ENCODE results near the gene DYNC2LI1. TPM values are rescaled to one million over a fixed set of nuclear protein-coding genes. Genes with fewer than 3 reads are reported as not detected.

Gene DYNC2LI1
- total RNA-seq, 1 experiment from 2014 or later, result 17.7 TPM

DNA sequence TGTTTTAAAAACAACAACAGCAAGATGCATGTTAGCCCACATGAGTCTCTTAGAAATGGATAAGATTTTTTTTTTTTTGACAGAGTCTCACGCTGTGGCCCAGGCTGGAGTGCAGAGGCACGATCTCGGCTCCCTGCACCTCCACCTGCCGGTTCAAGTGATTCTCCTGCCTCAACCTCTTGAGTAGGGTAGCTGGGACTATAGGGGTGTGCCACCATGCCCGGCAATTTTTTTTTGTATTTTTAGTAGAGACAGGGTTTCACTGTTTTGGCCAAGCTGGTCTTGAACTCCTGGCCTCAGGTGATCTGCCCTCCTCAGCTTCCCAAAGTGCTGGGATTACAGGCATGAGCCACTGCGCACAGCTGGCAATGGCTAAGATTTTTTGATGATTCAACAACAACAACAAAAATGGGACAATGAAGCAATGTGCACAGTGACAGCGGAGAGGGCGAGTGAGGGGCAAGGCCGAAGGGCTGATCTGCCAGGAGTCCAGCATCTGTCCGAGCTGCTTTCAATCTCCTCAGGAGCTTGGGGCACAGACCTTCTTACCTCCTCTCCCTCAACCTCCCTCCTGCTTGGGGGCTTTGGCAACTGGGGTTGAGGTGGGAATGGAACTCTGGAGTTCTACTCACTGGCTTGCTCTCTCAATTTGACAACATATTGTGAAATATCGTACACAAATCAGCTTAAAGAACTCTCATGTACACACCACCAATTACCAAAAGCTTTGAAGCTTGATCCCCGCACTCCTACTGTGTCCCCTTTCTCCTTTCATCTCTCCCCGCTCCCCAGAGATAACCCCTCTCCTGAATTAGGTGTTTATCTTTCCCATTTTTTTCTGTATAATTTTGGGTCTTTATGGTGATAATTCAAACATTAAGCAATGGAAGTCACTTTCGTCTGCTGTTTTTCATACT lies 68.4 kb downstream of the DYNC2LI1 start:
- no peak overlapping the region for H3K27ac ChIP-seq (ENCODE audit: low read length)
- no peaks in the 10 kb centered on the region for H3K27me3 ChIP-seq (ENCODE audit: low read length)
- ChIA-PET CTCF (no interaction called here), POLR2A (ENCODE audit: unreplicated experiment) (no interaction called here)
- no peak overlapping the region for H3K4me2 ChIP-seq (ENCODE audit: low read length)
- H3F3A ChIP-seq (ENCODE audit: low read length, unreplicated experiment), result no peaks in the 10 kb centered on the region
- no peak for ATAC-seq
- H3K9ac ChIP-seq (ENCODE audit: low read length), result no peak overlapping the region
- no peaks in the 10 kb centered on the region for H3K4me1 ChIP-seq (ENCODE audit: insufficient read depth, low read length)
- no peak overlapping the region for H2AFZ ChIP-seq (ENCODE audit: low read length)
- TF ChIP-seq EZH2 (IDR thresholded peaks at IDR 0.05; ENCODE audit: low read length, unreplicated experiment) (no peak), EZH2phosphoT487 (IDR thresholded peaks at IDR 0.05; ENCODE audit: borderline replicate concordance, low read length) (no peak)
- TF ChIP-seq, protein P1, sequence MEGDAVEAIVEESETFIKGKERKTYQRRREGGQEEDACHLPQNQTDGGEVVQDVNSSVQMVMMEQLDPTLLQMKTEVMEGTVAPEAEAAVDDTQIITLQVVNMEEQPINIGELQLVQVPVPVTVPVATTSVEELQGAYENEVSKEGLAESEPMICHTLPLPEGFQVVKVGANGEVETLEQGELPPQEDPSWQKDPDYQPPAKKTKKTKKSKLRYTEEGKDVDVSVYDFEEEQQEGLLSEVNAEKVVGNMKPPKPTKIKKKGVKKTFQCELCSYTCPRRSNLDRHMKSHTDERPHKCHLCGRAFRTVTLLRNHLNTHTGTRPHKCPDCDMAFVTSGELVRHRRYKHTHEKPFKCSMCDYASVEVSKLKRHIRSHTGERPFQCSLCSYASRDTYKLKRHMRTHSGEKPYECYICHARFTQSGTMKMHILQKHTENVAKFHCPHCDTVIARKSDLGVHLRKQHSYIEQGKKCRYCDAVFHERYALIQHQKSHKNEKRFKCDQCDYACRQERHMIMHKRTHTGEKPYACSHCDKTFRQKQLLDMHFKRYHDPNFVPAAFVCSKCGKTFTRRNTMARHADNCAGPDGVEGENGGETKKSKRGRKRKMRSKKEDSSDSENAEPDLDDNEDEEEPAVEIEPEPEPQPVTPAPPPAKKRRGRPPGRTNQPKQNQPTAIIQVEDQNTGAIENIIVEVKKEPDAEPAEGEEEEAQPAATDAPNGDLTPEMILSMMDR (conservative IDR thresholded peaks at IDR 0.05; ENCODE audit: low read depth, low read length), result no peak
- H3K36me3 ChIP-seq (ENCODE audit: low read depth, low read length), result no peaks in the 10 kb centered on the region
- intact Hi-C loops (cut with micrococcal nuclease), result no loop called here
- H3K9me3 ChIP-seq (ENCODE audit: low read length), result no peaks in the 10 kb centered on the region
- BruUV-seq (replicated peaks), result no TSS peak
- H3K9me2 ChIP-seq (replicated peaks; ENCODE audit: low read length), result no peaks in the 10 kb centered on the region
- DNase-seq, result no peak
- no peaks in the 10 kb centered on the region for H3K79me2 ChIP-seq (ENCODE audit: low read length)
- no peak overlapping the region for H3K4me3 ChIP-seq (ENCODE audit: low read length)
- no peaks in the 10 kb centered on the region for H4K20me1 ChIP-seq (ENCODE audit: low read length)

DNA sequence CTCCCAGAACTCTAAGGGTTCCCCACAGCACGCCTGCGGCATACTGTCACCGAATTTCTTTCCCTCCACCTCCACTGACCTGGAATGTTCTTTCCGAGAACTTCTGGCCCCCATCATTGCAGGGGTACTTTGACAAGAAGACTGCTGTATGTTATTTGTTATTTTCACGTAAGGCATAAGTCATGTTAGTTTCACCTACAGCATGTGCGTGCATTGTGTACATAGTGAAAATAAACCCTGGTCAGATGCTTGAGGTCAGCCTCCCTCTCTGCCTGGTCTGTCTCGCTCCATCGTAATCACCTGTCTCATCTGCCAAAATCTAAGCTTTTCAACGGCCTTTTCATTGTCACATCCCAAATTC lies 69.0 kb downstream of the DYNC2LI1 start:
- Histone ChIP-seq H3K27me3 (ENCODE audit: low read length) (no peaks in the 10 kb centered on the region), H3K4me2 (ENCODE audit: low read length) (no peak overlapping the region), H3K4me3 (ENCODE audit: low read length) (no peak overlapping the region), H3K9me2 (replicated peaks; ENCODE audit: low read length) (no peaks in the 10 kb centered on the region), H3K36me3 (ENCODE audit: low read depth, low read length) (no peaks in the 10 kb centered on the region), H3K27ac (ENCODE audit: low read length) (no peak overlapping the region), H3K79me2 (ENCODE audit: low read length) (no peaks in the 10 kb centered on the region), H3K9me3 (ENCODE audit: low read length) (no peaks in the 10 kb centered on the region), H3K9ac (ENCODE audit: low read length) (no peak overlapping the region), H3F3A (ENCODE audit: low read length, unreplicated experiment) (no peaks in the 10 kb centered on the region), H3K4me1 (ENCODE audit: insufficient read depth, low read length) (no peaks in the 10 kb centered on the region), H2AFZ (ENCODE audit: low read length) (no peak overlapping the region), H4K20me1 (ENCODE audit: low read length) (no peaks in the 10 kb centered on the region)
- ATAC-seq (no peak), DNase-seq (no peak)
- ChIA-PET POLR2A (ENCODE audit: unreplicated experiment) (no interaction called here), CTCF (no interaction called here)
- TF ChIP-seq EZH2phosphoT487 (IDR thresholded peaks at IDR 0.05; ENCODE audit: borderline replicate concordance, low read length), result no peak
- TF ChIP-seq, protein P1 (conservative IDR thresholded peaks at IDR 0.05; ENCODE audit: low read depth, low read length), result no peak
- TF ChIP-seq EZH2 (IDR thresholded peaks at IDR 0.05; ENCODE audit: low read length, unreplicated experiment), result no peak
- intact Hi-C loops (cut with micrococcal nuclease), result no loop called here
- no TSS peak for BruUV-seq (replicated peaks)

DNA sequence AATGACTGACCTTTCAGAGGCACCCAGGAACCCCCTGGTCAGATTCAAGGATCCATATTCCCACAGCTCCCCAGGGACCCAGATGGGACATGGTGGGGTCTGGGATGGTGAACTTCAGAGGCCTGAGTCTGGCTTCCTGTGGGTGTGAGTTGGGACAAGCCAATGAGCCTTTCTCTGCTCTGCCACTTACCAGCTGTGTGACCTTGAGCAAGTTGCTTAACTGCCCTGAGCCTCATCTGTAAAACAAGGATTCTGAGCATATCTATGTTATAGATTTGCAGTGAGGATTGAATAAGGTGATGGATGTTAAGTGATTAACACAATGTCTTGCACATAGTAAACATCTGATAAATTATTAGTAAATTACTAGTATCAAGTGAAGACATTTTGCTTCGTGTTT lies 71.3 kb downstream of the DYNC2LI1 start:
- no peak overlapping the region for H3K4me2 ChIP-seq (ENCODE audit: low read length)
- H3F3A ChIP-seq (ENCODE audit: low read length, unreplicated experiment), result no peaks in the 10 kb centered on the region
- intact Hi-C loops (cut with micrococcal nuclease), result no loop called here
- H3K4me1 ChIP-seq (ENCODE audit: insufficient read depth, low read length), result no peaks in the 10 kb centered on the region
- TF ChIP-seq EZH2 (IDR thresholded peaks at IDR 0.05; ENCODE audit: low read length, unreplicated experiment), result no peak
- TF ChIP-seq, protein P1 (conservative IDR thresholded peaks at IDR 0.05; ENCODE audit: low read depth, low read length), result no peak
- H4K20me1 ChIP-seq (ENCODE audit: low read length), result no peaks in the 10 kb centered on the region
- ChIA-PET POLR2A (ENCODE audit: unreplicated experiment) (no interaction called here), CTCF (no interaction called here)
- H3K36me3 ChIP-seq (ENCODE audit: low read depth, low read length), result no peaks in the 10 kb centered on the region
- H3K79me2 ChIP-seq (ENCODE audit: low read length), result no peaks in the 10 kb centered on the region
- no peak overlapping the region for H2AFZ ChIP-seq (ENCODE audit: low read length)
- DNase-seq (no peak), ATAC-seq (no peak)
- H3K9ac ChIP-seq (ENCODE audit: low read length), result no peak overlapping the region
- H3K27me3 ChIP-seq (ENCODE audit: low read length), result no peaks in the 10 kb centered on the region
- H3K4me3 ChIP-seq (ENCODE audit: low read length), result no peak overlapping the region
- H3K9me2 ChIP-seq (replicated peaks; ENCODE audit: low read length), result no peaks in the 10 kb centered on the region
- no TSS peak for BruUV-seq (replicated peaks)
- no peak overlapping the region for H3K27ac ChIP-seq (ENCODE audit: low read length)
- H3K9me3 ChIP-seq (ENCODE audit: low read length), result no peaks in the 10 kb centered on the region

Measured in PC-3 (cell line).